ENCODE results near the gene ABCA4.

ABCA4 gene

GRCh38 chr1:94072840-94073522 lies 48.0 kb downstream of the ABCA4 start:
- peak; percentile 98 for ATAC-seq (ENCODE audit: insufficient read depth, low read depth)
- peak overlapping the region; percentile 70 for H2AFZ ChIP-seq (ENCODE audit: low read depth, low read length)
- peak overlapping the region; percentile 48 for H3K4me2 ChIP-seq (ENCODE audit: insufficient read depth, low read length)
- peak overlapping the region; percentile 91 for H3K27ac ChIP-seq (ENCODE audit: low read length)
- H3K36me3 ChIP-seq (ENCODE audit: insufficient read depth, low read length): no peaks in the 10 kb centered on the region
- peak overlapping the region in 1 of 2 experiments; percentile 26; a peak in 1 of 4 replicates for H3K4me3 ChIP-seq (ENCODE audit: low read depth in 1 of 2, low read length in 2 of 2)
- TF ChIP-seq CTCF (IDR thresholded peaks at IDR 0.05; ENCODE audit: borderline replicate concordance, extremely low read depth, low read length, poor library complexity, severe bottlenecking): no peak
- no peak for TF ChIP-seq EZH2 (IDR thresholded peaks at IDR 0.05; ENCODE audit: borderline replicate concordance, low read depth, low read length, severe bottlenecking)
- H3K27me3 ChIP-seq (ENCODE audit: insufficient read depth, low read length, poor library complexity): no peaks in the 10 kb centered on the region
- peak; percentile 91 for DNase-seq
- no peaks in the 10 kb centered on the region for H3K9me3 ChIP-seq (ENCODE audit: insufficient read depth, low read length, severe bottlenecking)
- peak overlapping the region; percentile 43 for H3K9ac ChIP-seq (ENCODE audit: low read depth, low read length)
- no peaks in the 10 kb centered on the region for H4K20me1 ChIP-seq (ENCODE audit: insufficient read depth, low read length)
- peaks cover 42% of the 10 kb centered on the region for H3K4me1 ChIP-seq (ENCODE audit: insufficient read depth, low read length)
- no peaks in the 10 kb centered on the region for H3K79me2 ChIP-seq (ENCODE audit: insufficient read depth, low read length)

- Histone ChIP-seq H3K36me3 (ENCODE audit: insufficient read depth, low read length) (no peaks in the 10 kb centered on the region), H3K27ac (ENCODE audit: low read length) (peak overlapping the region; percentile 91; the same call in 1 of the 2 replicates), H3K27me3 (ENCODE audit: insufficient read depth, low read length, poor library complexity) (no peaks in the 10 kb centered on the region), H3K79me2 (ENCODE audit: insufficient read depth, low read length) (no peaks in the 10 kb centered on the region), H3K9me3 (ENCODE audit: insufficient read depth, low read length, severe bottlenecking) (no peaks in the 10 kb centered on the region), H3K4me3 (ENCODE audit: low read depth in 1 of 2, low read length in 2 of 2) (no peak overlapping the region), H3K4me1 (ENCODE audit: insufficient read depth, low read length) (peaks cover 42% of the 10 kb centered on the region), H2AFZ (ENCODE audit: low read depth, low read length) (no peak overlapping the region), H4K20me1 (ENCODE audit: insufficient read depth, low read length) (no peaks in the 10 kb centered on the region), H3K9ac (ENCODE audit: low read depth, low read length) (no peak overlapping the region), H3K4me2 (ENCODE audit: insufficient read depth, low read length) (no peak overlapping the region)
- TF ChIP-seq EZH2 (IDR thresholded peaks at IDR 0.05; ENCODE audit: borderline replicate concordance, low read depth, low read length, severe bottlenecking): no peak
- TF ChIP-seq CTCF (IDR thresholded peaks at IDR 0.05; ENCODE audit: borderline replicate concordance, extremely low read depth, low read length, poor library complexity, severe bottlenecking): no peak
- no peak for ATAC-seq (ENCODE audit: insufficient read depth, low read depth)
- no peak for DNase-seq
Observed at GRCh38 chr1:94071976-94072375, 49.0 kb downstream of the ABCA4 start.

- no peak for DNase-seq
- H3K79me2 ChIP-seq (ENCODE audit: insufficient read depth, low read length): no peaks in the 10 kb centered on the region
- ATAC-seq (ENCODE audit: insufficient read depth, low read depth): no peak
- H3K4me2 ChIP-seq (ENCODE audit: insufficient read depth, low read length): no peak overlapping the region
- peaks cover 42% of the 10 kb centered on the region for H3K4me1 ChIP-seq (ENCODE audit: insufficient read depth, low read length)
- H3K9me3 ChIP-seq (ENCODE audit: insufficient read depth, low read length, severe bottlenecking): no peaks in the 10 kb centered on the region
- H3K9ac ChIP-seq (ENCODE audit: low read depth, low read length): no peak overlapping the region
- no peaks in the 10 kb centered on the region for H3K36me3 ChIP-seq (ENCODE audit: insufficient read depth, low read length)
- no peaks in the 10 kb centered on the region for H3K27me3 ChIP-seq (ENCODE audit: insufficient read depth, low read length, poor library complexity)
- H3K27ac ChIP-seq (ENCODE audit: low read length): peak overlapping the region; percentile 91; the same call in 1 of the 2 replicates
- no peak overlapping the region for H3K4me3 ChIP-seq (ENCODE audit: low read depth in 1 of 2, low read length in 2 of 2)
- H4K20me1 ChIP-seq (ENCODE audit: insufficient read depth, low read length): no peaks in the 10 kb centered on the region
- TF ChIP-seq EZH2 (IDR thresholded peaks at IDR 0.05; ENCODE audit: borderline replicate concordance, low read depth, low read length, severe bottlenecking): no peak
- no peak for TF ChIP-seq CTCF (IDR thresholded peaks at IDR 0.05; ENCODE audit: borderline replicate concordance, extremely low read depth, low read length, poor library complexity, severe bottlenecking)
- H2AFZ ChIP-seq (ENCODE audit: low read depth, low read length): no peak overlapping the region
Observed at GRCh38 chr1:94071391-94071790, 49.6 kb downstream of the ABCA4 start.

Measured in DND-41 (cell line).